ENCODE data around the gene ACTN2.
"Not testable (repeated sequence)": the region's sequence is repeated elsewhere in the genome, so short reads cannot be mapped to it uniquely, and the experiment has no call there.

Gene ACTN2

DNA sequence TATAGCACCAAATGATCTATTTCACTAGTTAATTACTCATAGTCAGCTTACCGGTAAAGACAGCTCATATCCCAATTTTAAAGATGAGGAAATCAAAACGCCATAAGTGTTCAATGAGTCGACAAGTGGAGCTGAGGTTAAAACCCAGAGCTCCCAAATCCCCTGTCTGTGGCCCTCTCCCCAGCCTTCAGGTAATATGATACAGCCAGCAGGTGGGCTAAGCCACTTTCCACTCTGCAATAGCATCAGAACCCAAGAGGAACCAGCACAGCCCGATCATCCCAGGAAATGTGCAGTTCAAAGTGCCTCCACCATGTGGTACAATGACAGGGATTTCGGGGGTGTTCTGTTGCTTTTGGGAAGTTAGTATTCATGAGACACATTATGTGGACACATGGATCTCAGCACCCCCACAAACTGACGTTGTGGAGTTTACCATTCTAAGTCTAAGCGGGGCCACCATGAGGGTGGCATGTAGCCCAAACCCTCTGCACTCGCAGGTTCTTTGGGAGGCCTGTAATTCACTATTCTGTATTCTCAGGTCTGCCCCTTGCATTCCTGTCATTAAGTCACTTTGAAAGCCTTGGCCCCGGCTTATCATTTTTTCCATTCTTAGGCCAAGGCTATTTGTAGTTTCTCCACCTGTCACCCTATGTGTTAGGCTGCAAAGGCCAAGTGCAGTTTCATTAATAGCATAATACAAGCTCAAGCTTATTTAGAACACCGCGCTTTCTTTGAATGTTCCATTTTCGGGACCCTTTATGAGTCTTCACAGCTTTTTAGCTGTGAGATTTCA is 26.3 kb upstream of the ACTN2 start:
- Histone ChIP-seq H3K27me3 (ENCODE audit: control insufficient read depth in 3 of 3, insufficient read depth in 3 of 3, low read depth in 1 of 3, low read length in 3 of 3) (peaks cover 0 to 3% (median 1%) of the 10 kb centered on the region in 3 experiments), H3K23ac (ENCODE audit: low read depth, low read length, poor library complexity) (no peak overlapping the region), H3K9me3 (replicated peaks in 1 of 2; ENCODE audit: control insufficient read depth in 2 of 2, insufficient read depth in 1 of 2, low read depth in 1 of 2, low read length in 2 of 2) (no peaks in the 10 kb centered on the region), H4K91ac (ENCODE audit: low read depth, low read length, poor library complexity) (no peak overlapping the region), H2BK15ac (ENCODE audit: low read length) (no peak overlapping the region), H4K8ac (ENCODE audit: low read depth, low read length) (no peak overlapping the region), H3K27ac (replicated peaks; ENCODE audit: low read length) (no peak overlapping the region), H2BK5ac (ENCODE audit: low read length) (no peak overlapping the region), H3K4me2 (ENCODE audit: insufficient read depth, low read length, poor library complexity, severe bottlenecking) (no peak overlapping the region), H2AFZ (ENCODE audit: low read length) (no peak overlapping the region), H3K14ac (ENCODE audit: low read length) (no peak overlapping the region), H3K4me1 (ENCODE audit: control insufficient read depth in 2 of 2, insufficient read depth in 1 of 2, low read depth in 1 of 2, low read length in 2 of 2) (no peaks in the 10 kb centered on the region), H3K18ac (ENCODE audit: low read length) (no peak overlapping the region), H3K4ac (ENCODE audit: low read length) (no peak overlapping the region), H3K79me1 (ENCODE audit: low read depth, low read length) (no peaks in the 10 kb centered on the region), H3K4me3 (ENCODE audit: low read length in 2 of 2) (no peak overlapping the region), H3K36me3 (replicated peaks in 1 of 2; ENCODE audit: control insufficient read depth in 2 of 2, insufficient read depth in 2 of 2, low read length in 2 of 2) (no peaks in the 10 kb centered on the region), H2BK12ac (ENCODE audit: low read length) (no peak overlapping the region), H2BK120ac (ENCODE audit: low read depth, low read length) (no peak overlapping the region), H3K9ac (ENCODE audit: low read depth, low read length, poor library complexity) (no peak overlapping the region), H2AK5ac (ENCODE audit: low read depth, low read length) (no peak overlapping the region)
- no CpG with 5 or more reads among the region's 12 CpGs for WGBS, 2 donors (ENCODE audit: extremely low coverage in 2 of 2, insufficient read length in 2 of 2, insufficient replicate concordance in 1 of 2)
- DNase-seq (ENCODE audit: low spot score): no peak

DNA sequence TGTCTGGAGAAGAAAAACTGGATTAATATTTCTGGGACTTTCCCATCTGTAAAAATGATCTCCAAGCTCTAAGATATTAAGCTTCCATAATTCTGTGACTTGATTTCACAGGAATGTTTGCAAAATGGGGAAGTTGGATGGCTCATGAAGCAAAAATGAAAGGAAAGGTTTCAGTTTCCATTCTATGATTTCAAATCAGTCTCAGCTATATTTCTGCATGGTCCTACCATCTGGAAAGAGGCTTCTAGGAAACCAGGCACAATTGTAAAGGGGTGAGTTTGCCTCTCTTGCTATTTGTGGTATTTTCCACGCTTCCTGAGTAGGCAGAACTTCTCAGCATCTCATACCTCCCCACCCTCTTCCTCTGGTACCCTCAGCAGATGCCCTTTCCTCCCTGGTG is 22.4 kb upstream of the ACTN2 start:
- no peaks in the 10 kb centered on the region for H3K4me1 ChIP-seq (ENCODE audit: control insufficient read depth in 2 of 2, insufficient read depth in 1 of 2, low read depth in 1 of 2, low read length in 2 of 2)
- no peak overlapping the region for H3K23ac ChIP-seq (ENCODE audit: low read depth, low read length, poor library complexity)
- no peak overlapping the region for H2BK120ac ChIP-seq (ENCODE audit: low read depth, low read length)
- no peaks in the 10 kb centered on the region for H3K79me1 ChIP-seq (ENCODE audit: low read depth, low read length)
- no peak overlapping the region for H3K9ac ChIP-seq (ENCODE audit: low read depth, low read length, poor library complexity)
- H2BK5ac ChIP-seq (ENCODE audit: low read length): no peak overlapping the region
- H2BK12ac ChIP-seq (ENCODE audit: low read length): no peak overlapping the region
- H2BK15ac ChIP-seq (ENCODE audit: low read length): no peak overlapping the region
- no peak for DNase-seq (ENCODE audit: low spot score)
- no CpG with 5 or more reads among the region's 1 CpG for WGBS, 2 donors (ENCODE audit: extremely low coverage in 2 of 2, insufficient read length in 2 of 2, insufficient replicate concordance in 1 of 2)
- no peak overlapping the region for H2AFZ ChIP-seq (ENCODE audit: low read length)
- no peak overlapping the region for H2AK5ac ChIP-seq (ENCODE audit: low read depth, low read length)
- H3K27ac ChIP-seq (replicated peaks; ENCODE audit: low read length): no peak overlapping the region
- H3K4ac ChIP-seq (ENCODE audit: low read length): no peak overlapping the region
- H3K18ac ChIP-seq (ENCODE audit: low read length): no peak overlapping the region
- no peak overlapping the region for H3K4me3 ChIP-seq (ENCODE audit: low read length in 2 of 2)
- H3K9me3 ChIP-seq (replicated peaks in 1 of 2; ENCODE audit: control insufficient read depth in 2 of 2, insufficient read depth in 1 of 2, low read depth in 1 of 2, low read length in 2 of 2): no peaks in the 10 kb centered on the region
- H3K14ac ChIP-seq (ENCODE audit: low read length): no peak overlapping the region
- H4K8ac ChIP-seq (ENCODE audit: low read depth, low read length): no peak overlapping the region
- no peak overlapping the region for H3K4me2 ChIP-seq (ENCODE audit: insufficient read depth, low read length, poor library complexity, severe bottlenecking)
- peaks cover 0 to 3% (median 0%) of the 10 kb centered on the region in 3 experiments for H3K27me3 ChIP-seq (ENCODE audit: control insufficient read depth in 3 of 3, insufficient read depth in 3 of 3, low read depth in 1 of 3, low read length in 3 of 3)
- H3K36me3 ChIP-seq (replicated peaks in 1 of 2; ENCODE audit: control insufficient read depth in 2 of 2, insufficient read depth in 2 of 2, low read length in 2 of 2): no peaks in the 10 kb centered on the region
- H4K91ac ChIP-seq (ENCODE audit: low read depth, low read length, poor library complexity): no peak overlapping the region

DNA sequence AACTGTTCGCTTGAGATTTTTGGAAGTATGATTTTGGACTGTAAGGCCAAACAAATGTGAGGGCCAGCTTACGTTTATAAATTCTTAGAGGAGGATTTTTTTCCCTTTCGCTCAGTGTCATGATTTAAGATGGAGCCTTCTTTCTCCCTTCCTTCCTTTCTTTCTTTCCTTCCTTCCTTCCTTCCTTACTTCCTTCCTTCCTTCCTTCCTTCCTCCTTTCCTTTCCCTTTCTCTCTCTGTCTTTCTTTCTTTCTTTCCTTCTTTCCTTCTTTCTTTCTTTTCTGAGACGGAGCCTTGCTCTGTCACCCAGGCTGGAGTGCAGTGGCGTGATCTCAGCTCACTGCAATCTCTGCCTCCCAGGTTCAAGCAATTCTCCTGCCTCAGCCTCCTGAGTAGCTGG is 17.4 kb upstream of the ACTN2 start:
- H2BK15ac ChIP-seq (ENCODE audit: low read length); H2AFZ ChIP-seq (ENCODE audit: low read length); H3K79me1 ChIP-seq (ENCODE audit: low read depth, low read length); H3K27ac ChIP-seq (replicated peaks; ENCODE audit: low read length); H3K4me1 ChIP-seq (ENCODE audit: control insufficient read depth in 2 of 2, insufficient read depth in 1 of 2, low read depth in 1 of 2, low read length in 2 of 2); H4K91ac ChIP-seq (ENCODE audit: low read depth, low read length, poor library complexity); H2BK5ac ChIP-seq (ENCODE audit: low read length); H4K8ac ChIP-seq (ENCODE audit: low read depth, low read length); H2BK120ac ChIP-seq (ENCODE audit: low read depth, low read length); H3K9ac ChIP-seq (ENCODE audit: low read depth, low read length, poor library complexity); H3K27me3 ChIP-seq (ENCODE audit: control insufficient read depth in 3 of 3, insufficient read depth in 3 of 3, low read depth in 1 of 3, low read length in 3 of 3); H3K4me3 ChIP-seq (ENCODE audit: low read length in 2 of 2); DNase-seq (ENCODE audit: low spot score); H2AK5ac ChIP-seq (ENCODE audit: low read depth, low read length); H2BK12ac ChIP-seq (ENCODE audit: low read length); H3K18ac ChIP-seq (ENCODE audit: low read length); H3K23ac ChIP-seq (ENCODE audit: low read depth, low read length, poor library complexity); H3K9me3 ChIP-seq (replicated peaks in 1 of 2; ENCODE audit: control insufficient read depth in 2 of 2, insufficient read depth in 1 of 2, low read depth in 1 of 2, low read length in 2 of 2); H3K36me3 ChIP-seq (replicated peaks in 1 of 2; ENCODE audit: control insufficient read depth in 2 of 2, insufficient read depth in 2 of 2, low read length in 2 of 2); H3K4ac ChIP-seq (ENCODE audit: low read length); H3K14ac ChIP-seq (ENCODE audit: low read length); H3K4me2 ChIP-seq (ENCODE audit: insufficient read depth, low read length, poor library complexity, severe bottlenecking): not testable (repeated sequence)
- no CpG with 5 or more reads among the region's 5 CpGs for WGBS, 2 donors (ENCODE audit: extremely low coverage in 2 of 2, insufficient read length in 2 of 2, insufficient replicate concordance in 1 of 2)

DNA sequence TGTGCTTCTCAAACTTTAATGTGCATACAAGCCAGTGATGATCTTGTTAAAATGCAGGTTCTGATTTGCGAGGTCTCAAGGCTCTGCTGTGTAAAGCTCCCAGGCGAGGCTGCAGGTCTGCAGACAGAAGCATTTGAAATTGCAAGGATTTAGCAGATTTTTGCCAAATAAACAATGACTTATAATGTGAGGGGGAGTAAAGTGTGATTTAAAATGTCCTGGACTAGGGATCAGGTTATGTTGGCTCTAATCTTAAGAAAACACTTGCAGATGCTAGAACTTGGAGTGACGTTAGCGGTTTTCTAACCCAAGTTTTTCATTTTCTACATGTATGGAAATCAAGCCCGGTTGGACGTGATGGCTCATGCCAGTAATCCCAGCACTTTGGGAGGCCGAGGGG is 16.2 kb upstream of the ACTN2 start:
- Histone ChIP-seq H3K36me3 (replicated peaks in 1 of 2; ENCODE audit: control insufficient read depth in 2 of 2, insufficient read depth in 2 of 2, low read length in 2 of 2) (no peaks in the 10 kb centered on the region), H3K4me2 (ENCODE audit: insufficient read depth, low read length, poor library complexity, severe bottlenecking) (no peak overlapping the region), H3K79me1 (ENCODE audit: low read depth, low read length) (peaks cover 1% of the 10 kb centered on the region), H3K4ac (ENCODE audit: low read length) (no peak overlapping the region), H4K8ac (ENCODE audit: low read depth, low read length) (no peak overlapping the region), H3K27ac (replicated peaks; ENCODE audit: low read length) (no peak overlapping the region), H2AFZ (ENCODE audit: low read length) (no peak overlapping the region), H2BK120ac (ENCODE audit: low read depth, low read length) (no peak overlapping the region), H2BK5ac (ENCODE audit: low read length) (no peak overlapping the region), H4K91ac (ENCODE audit: low read depth, low read length, poor library complexity) (no peak overlapping the region), H3K4me3 (ENCODE audit: low read length in 2 of 2) (no peak overlapping the region), H3K14ac (ENCODE audit: low read length) (no peak overlapping the region), H3K18ac (ENCODE audit: low read length) (no peak overlapping the region), H2BK15ac (ENCODE audit: low read length) (no peak overlapping the region), H2BK12ac (ENCODE audit: low read length) (no peak overlapping the region), H3K23ac (ENCODE audit: low read depth, low read length, poor library complexity) (no peak overlapping the region), H2AK5ac (ENCODE audit: low read depth, low read length) (no peak overlapping the region), H3K27me3 (ENCODE audit: control insufficient read depth in 3 of 3, insufficient read depth in 3 of 3, low read depth in 1 of 3, low read length in 3 of 3) (peaks cover 0 to 2% (median 0%) of the 10 kb centered on the region in 3 experiments), H3K9ac (ENCODE audit: low read depth, low read length, poor library complexity) (no peak overlapping the region), H3K4me1 (ENCODE audit: control insufficient read depth in 2 of 2, insufficient read depth in 1 of 2, low read depth in 1 of 2, low read length in 2 of 2) (no peaks in the 10 kb centered on the region), H3K9me3 (replicated peaks in 1 of 2; ENCODE audit: control insufficient read depth in 2 of 2, insufficient read depth in 1 of 2, low read depth in 1 of 2, low read length in 2 of 2) (peaks cover 0 to 2% of the 10 kb centered on the region in 2 donors)
- no peak for DNase-seq (ENCODE audit: low spot score)
- WGBS, 2 donors (ENCODE audit: extremely low coverage in 2 of 2, insufficient read length in 2 of 2, insufficient replicate concordance in 1 of 2): no CpG with 5 or more reads among the region's 7 CpGs
